Gastroesophageal sphincter (tissue), 4 donors: ENCODE data around the gene TMEM52B. TPM values are rescaled to one million over a fixed set of nuclear protein-coding genes. Genes with fewer than 3 reads are reported as not detected.

Source experiments
- ATAC-seq: fragments of 150-250 bp; one replicate; pipeline ENCODE4 v1.9.1; 2016; ENCODE audit warnings: mild to moderate bottlenecking, moderate library complexity
- H3K27ac ChIP-seq, 4 donors: fragments of 200-600 bp; sonication (generic) in 3 of 4; 1 replicate in 3 of 4; 2 replicates in 1 of 4; pipeline ENCODE4 v1.5.1; 2016 to 2019
- H3K27me3 ChIP-seq: fragments of 200-600 bp; sonication (generic); one replicate; pipeline ENCODE4 v1.5.1; 2019
- H3K36me3 ChIP-seq, 2 donors: fragments of 200-600 bp; sonication (generic); one replicate each; pipeline ENCODE4 v1.5.1; 2019; ENCODE audit warnings: control low read depth in 1 of 2
- H3K4me1 ChIP-seq, 3 donors: fragments of 200-600 bp; sonication (generic); 1 replicate in 2 of 3; 2 replicates in 1 of 3; pipeline ENCODE4 v1.5.1; 2016 to 2019; ENCODE audit warnings: control low read depth in 2 of 3
- H3K4me3 ChIP-seq, 2 donors: fragments of 200-600 bp; sonication (generic); one replicate each; pipeline ENCODE4 v1.5.1; 2019; ENCODE audit warnings: mild to moderate bottlenecking in 1 of 2, moderate library complexity in 1 of 2
- H3K9me3 ChIP-seq, 3 donors: fragments of 200-600 bp; sonication (generic); one replicate each; pipeline ENCODE4 v1.5.1; 2017 to 2019; ENCODE audit warnings: control low read depth in 2 of 3
- CTCF ChIP-seq, 4 experiments: fragments of 200-600 bp in 2 of 4; fragments of 450-650 bp in 2 of 4; sonication (generic) in 1 of 4; IDR thresholded peaks; one replicate each; pipeline ENCODE4 v1.5.1; 2017 to 2019; ENCODE audit warnings: antibody characterized with exemption in 4 of 4, mild to moderate bottlenecking in 2 of 4, moderate library complexity in 2 of 4
- EP300 ChIP-seq: sonication (generic); formaldehyde crosslinking; IDR thresholded peaks from one replicate; pipeline ENCODE4 v1.6.1; 2017; ENCODE audit warnings: antibody characterized with exemption, mild to moderate bottlenecking
- POLR2A ChIP-seq, 2 donors: fragments of 450-650 bp; IDR thresholded peaks; one replicate each; pipeline ENCODE4 v1.6.1; 2017; ENCODE audit warnings: antibody characterized with exemption in 2 of 2, mild to moderate bottlenecking in 2 of 2, moderate library complexity in 1 of 2
- POLR2AphosphoS5 ChIP-seq: sonication (generic); formaldehyde crosslinking; IDR thresholded peaks from one replicate; pipeline ENCODE4 v1.6.1; 2017; ENCODE audit warnings: antibody characterized with exemption
- WGBS, 2 donors: methylation state at CpG; one replicate each; pipeline ENCODE4 v1.1.5; 2018; ENCODE audit warnings: low coverage in 1 of 2; 5-methylcytosine and 5-hydroxymethylcytosine counted together
- total RNA-seq, 4 donors: library from RNA; depleted of rRNA; stranded (reverse); fragments of >200 nt; gene quantifications; one replicate each; pipeline ENCODE4 v1.1.0, GENCODE V29; 2016

The TMEM52B gene
- total RNA-seq, 4 donors from 2014 or later, result 1.2 TPM; not detected in 3

GRCh38 chr12:10211940-10212738, 33.3 kb downstream of the TMEM52B start:
- peak; percentile 93 for ATAC-seq
- 0 to 42% methylated on average over 16 to 23 of the region's 40 CpGs for WGBS, 2 donors
- H3K27ac ChIP-seq, result peak overlapping the region; percentile 98 to 99 (median 98)
- no peaks in the 10 kb centered on the region for H3K27me3 ChIP-seq
- H3K4me1 ChIP-seq, result peaks cover 0 to 26% (median 0%) of the 10 kb centered on the region in 3 donors
- H3K4me3 ChIP-seq, result peak overlapping the region; percentile 78 to 83
- TF ChIP-seq POLR2A (IDR thresholded peaks at IDR 0.05), result peak in 1 of 2 donors; percentile 42
- peak; percentile 99 for TF ChIP-seq POLR2AphosphoS5
- peak; percentile 82 for TF ChIP-seq EP300
- no peak for TF ChIP-seq CTCF (IDR thresholded peaks at IDR 0.05)
- no peaks in the 10 kb centered on the region for H3K9me3 ChIP-seq
- H3K36me3 ChIP-seq, result peaks cover 0 to 12% of the 10 kb centered on the region in 2 donors

- WGBS, 2 donors, result 0% methylated on average over 2 to 4 of the region's 35 CpGs
Observed at GRCh38 chr12:10212739-10213131, 33.9 kb downstream of the TMEM52B start, which contains the start of gene GABARAPL1. Gene GABARAPL1, plus strand, starts transcription at chr12:10212877. Its CDS starts 253 bp downstream, at chr12:10213130.

GRCh38 chr12:10213168-10214135, 34.6 kb downstream of the TMEM52B start:
- Histone ChIP-seq H3K9me3 (no peaks in the 10 kb centered on the region), H3K27ac (peak overlapping the region; percentile 98 to 99 (median 98)), H3K4me1 (peaks cover 0 to 39% (median 0%) of the 10 kb centered on the region in 3 donors), H3K4me3 (peak overlapping the region; percentile 78 to 83), H3K27me3 (no peaks in the 10 kb centered on the region), H3K36me3 (peaks cover 0 to 24% of the 10 kb centered on the region in 2 donors)
- 1 to 2% methylated on average over 9 to 26 of the region's 47 CpGs for WGBS, 2 donors
- ATAC-seq, result peak; percentile 58
- TF ChIP-seq EP300 (no peak), CTCF (IDR thresholded peaks at IDR 0.05) (peak in 1 of 4 experiments; percentile 5), POLR2A (IDR thresholded peaks at IDR 0.05) (peak; percentile 62 to 78), POLR2AphosphoS5 (peak; percentile 72)

More at GRCh38 chr12:10212739-10213131, 33.9 kb downstream of the TMEM52B start, which contains the start of gene GABARAPL1:
- Histone ChIP-seq H3K36me3 (peaks cover 0 to 16% of the 10 kb centered on the region in 2 donors), H3K4me1 (peaks cover 0 to 32% (median 0%) of the 10 kb centered on the region in 3 donors), H3K4me3 (peak within 1 kb of the TSS; percentile 78 to 83), H3K9me3 (no peaks in the 10 kb centered on the region), H3K27me3 (no peaks in the 10 kb centered on the region), H3K27ac (peak within 1 kb of the TSS; percentile 98 to 99 (median 98))
- TF ChIP-seq POLR2AphosphoS5 (peak; percentile 68), CTCF (IDR thresholded peaks at IDR 0.05) (peak in 1 of 4 experiments; percentile 20), POLR2A (IDR thresholded peaks at IDR 0.05) (peak; percentile 35 to 77), EP300 (peak; percentile 44)
- peak; percentile 85 for ATAC-seq

GRCh38 chr12:10214136-10214894, 35.5 kb downstream of the TMEM52B start:
- ATAC-seq, result no peak
- no peaks in the 10 kb centered on the region for H3K27me3 ChIP-seq
- H3K9me3 ChIP-seq, result no peaks in the 10 kb centered on the region
- H3K4me3 ChIP-seq, result peak overlapping the region; percentile 78 to 83
- WGBS, 2 donors, result 12 to 14% methylated on average over 10 of the region's 10 CpGs
- TF ChIP-seq EP300 (no peak), POLR2AphosphoS5 (no peak), CTCF (IDR thresholded peaks at IDR 0.05) (no peak), POLR2A (IDR thresholded peaks at IDR 0.05) (no peak)
- H3K27ac ChIP-seq, result peak overlapping the region; percentile 98 to 99 (median 98)
- peaks cover 0 to 41% (median 0%) of the 10 kb centered on the region in 3 donors for H3K4me1 ChIP-seq
- H3K36me3 ChIP-seq, result peaks cover 0 to 32% of the 10 kb centered on the region in 2 donors
